Transverse colon (tissue), 4 donors: ENCODE measurements around the gene SMAD9.

Experiments used
- POLR2A ChIP-seq: fragments of 450-650 bp; IDR thresholded peaks from one replicate; pipeline ENCODE4 v1.6.1; 2016; ENCODE audit warnings: antibody characterized with exemption, mild to moderate bottlenecking, moderate library complexity
- POLR2AphosphoS5 ChIP-seq, 3 donors: sonication (generic); formaldehyde crosslinking; IDR thresholded peaks; one replicate each; pipeline ENCODE4 v1.6.1; 2016; ENCODE audit warnings: antibody characterized with exemption in 3 of 3
- TF ChIP-seq, protein P1 (sequence below), 5 experiments: fragments of 200-600 bp in 3 of 5; fragments of 450-650 bp in 2 of 5; sonication (generic) in 3 of 5; IDR thresholded peaks; 1 replicate in 2 of 5; 2 replicates in 3 of 5; pipeline ENCODE4 v1.5.1; 2016 to 2017; ENCODE audit warnings: antibody characterized with exemption in 5 of 5, inconsistent platforms in 3 of 5, mild to moderate bottlenecking in 2 of 5, moderate library complexity in 1 of 5

GRCh38 chr13:36915106-36915505 lies 4.9 kb downstream of the SMAD9 start:
- no peak for TF ChIP-seq POLR2A
- TF ChIP-seq, protein P1, sequence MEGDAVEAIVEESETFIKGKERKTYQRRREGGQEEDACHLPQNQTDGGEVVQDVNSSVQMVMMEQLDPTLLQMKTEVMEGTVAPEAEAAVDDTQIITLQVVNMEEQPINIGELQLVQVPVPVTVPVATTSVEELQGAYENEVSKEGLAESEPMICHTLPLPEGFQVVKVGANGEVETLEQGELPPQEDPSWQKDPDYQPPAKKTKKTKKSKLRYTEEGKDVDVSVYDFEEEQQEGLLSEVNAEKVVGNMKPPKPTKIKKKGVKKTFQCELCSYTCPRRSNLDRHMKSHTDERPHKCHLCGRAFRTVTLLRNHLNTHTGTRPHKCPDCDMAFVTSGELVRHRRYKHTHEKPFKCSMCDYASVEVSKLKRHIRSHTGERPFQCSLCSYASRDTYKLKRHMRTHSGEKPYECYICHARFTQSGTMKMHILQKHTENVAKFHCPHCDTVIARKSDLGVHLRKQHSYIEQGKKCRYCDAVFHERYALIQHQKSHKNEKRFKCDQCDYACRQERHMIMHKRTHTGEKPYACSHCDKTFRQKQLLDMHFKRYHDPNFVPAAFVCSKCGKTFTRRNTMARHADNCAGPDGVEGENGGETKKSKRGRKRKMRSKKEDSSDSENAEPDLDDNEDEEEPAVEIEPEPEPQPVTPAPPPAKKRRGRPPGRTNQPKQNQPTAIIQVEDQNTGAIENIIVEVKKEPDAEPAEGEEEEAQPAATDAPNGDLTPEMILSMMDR (IDR thresholded peaks at IDR 0.05) = no peak
- TF ChIP-seq POLR2AphosphoS5 (IDR thresholded peaks at IDR 0.05) = no peak
